Measurements from ENCODE around the gene TYW5.

GRCh38 chr2:199956062-199956380, 730 bp upstream of the TYW5 start:
- TF ChIP-seq CTCF (IDR thresholded peaks at IDR 0.05) (no peak), POLR2A (IDR thresholded peaks at IDR 0.05) (no peak)
